ENCODE measurements around the gene RBAK.

DNA sequence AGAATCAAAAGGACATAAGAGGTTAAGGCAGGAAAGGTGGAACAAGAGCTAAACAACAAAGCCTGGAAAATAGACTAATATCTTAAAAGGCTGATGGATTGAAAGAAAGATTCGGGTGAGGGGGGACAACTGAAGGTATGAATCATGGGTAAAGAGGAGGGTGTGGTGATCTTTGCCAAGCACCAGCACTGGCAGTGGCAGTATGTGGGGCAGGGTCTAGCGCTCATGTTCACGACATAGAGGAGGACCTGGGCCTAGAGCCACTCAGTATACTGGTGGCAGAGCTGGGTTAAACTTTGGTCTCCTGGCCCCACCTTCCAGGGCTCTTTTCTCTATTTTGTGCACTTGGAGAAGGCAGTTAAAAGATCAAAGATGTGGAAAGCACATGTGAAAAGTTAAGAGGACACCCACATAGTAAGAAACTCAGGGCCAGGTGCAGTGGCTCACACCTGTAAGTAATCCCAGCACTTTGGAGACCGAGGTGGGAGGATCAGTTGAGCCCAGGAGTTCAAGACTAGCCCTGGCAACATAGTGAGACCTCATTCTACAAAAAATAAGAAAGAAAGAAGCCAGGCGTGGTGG lies 46.2 kb upstream of the RBAK start:
- TF ChIP-seq EP300 (IDR thresholded peaks at IDR 0.05) (no peak), JUNB (IDR thresholded peaks at IDR 0.05) (no peak), EHMT2 (IDR thresholded peaks at IDR 0.05; ENCODE audit: low read depth) (no peak), NR3C1 (IDR thresholded peaks at IDR 0.05) (no peak)
- TF ChIP-seq, protein P1, sequence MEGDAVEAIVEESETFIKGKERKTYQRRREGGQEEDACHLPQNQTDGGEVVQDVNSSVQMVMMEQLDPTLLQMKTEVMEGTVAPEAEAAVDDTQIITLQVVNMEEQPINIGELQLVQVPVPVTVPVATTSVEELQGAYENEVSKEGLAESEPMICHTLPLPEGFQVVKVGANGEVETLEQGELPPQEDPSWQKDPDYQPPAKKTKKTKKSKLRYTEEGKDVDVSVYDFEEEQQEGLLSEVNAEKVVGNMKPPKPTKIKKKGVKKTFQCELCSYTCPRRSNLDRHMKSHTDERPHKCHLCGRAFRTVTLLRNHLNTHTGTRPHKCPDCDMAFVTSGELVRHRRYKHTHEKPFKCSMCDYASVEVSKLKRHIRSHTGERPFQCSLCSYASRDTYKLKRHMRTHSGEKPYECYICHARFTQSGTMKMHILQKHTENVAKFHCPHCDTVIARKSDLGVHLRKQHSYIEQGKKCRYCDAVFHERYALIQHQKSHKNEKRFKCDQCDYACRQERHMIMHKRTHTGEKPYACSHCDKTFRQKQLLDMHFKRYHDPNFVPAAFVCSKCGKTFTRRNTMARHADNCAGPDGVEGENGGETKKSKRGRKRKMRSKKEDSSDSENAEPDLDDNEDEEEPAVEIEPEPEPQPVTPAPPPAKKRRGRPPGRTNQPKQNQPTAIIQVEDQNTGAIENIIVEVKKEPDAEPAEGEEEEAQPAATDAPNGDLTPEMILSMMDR (IDR thresholded peaks at IDR 0.05): no peak
- TF ChIP-seq, protein P2, sequence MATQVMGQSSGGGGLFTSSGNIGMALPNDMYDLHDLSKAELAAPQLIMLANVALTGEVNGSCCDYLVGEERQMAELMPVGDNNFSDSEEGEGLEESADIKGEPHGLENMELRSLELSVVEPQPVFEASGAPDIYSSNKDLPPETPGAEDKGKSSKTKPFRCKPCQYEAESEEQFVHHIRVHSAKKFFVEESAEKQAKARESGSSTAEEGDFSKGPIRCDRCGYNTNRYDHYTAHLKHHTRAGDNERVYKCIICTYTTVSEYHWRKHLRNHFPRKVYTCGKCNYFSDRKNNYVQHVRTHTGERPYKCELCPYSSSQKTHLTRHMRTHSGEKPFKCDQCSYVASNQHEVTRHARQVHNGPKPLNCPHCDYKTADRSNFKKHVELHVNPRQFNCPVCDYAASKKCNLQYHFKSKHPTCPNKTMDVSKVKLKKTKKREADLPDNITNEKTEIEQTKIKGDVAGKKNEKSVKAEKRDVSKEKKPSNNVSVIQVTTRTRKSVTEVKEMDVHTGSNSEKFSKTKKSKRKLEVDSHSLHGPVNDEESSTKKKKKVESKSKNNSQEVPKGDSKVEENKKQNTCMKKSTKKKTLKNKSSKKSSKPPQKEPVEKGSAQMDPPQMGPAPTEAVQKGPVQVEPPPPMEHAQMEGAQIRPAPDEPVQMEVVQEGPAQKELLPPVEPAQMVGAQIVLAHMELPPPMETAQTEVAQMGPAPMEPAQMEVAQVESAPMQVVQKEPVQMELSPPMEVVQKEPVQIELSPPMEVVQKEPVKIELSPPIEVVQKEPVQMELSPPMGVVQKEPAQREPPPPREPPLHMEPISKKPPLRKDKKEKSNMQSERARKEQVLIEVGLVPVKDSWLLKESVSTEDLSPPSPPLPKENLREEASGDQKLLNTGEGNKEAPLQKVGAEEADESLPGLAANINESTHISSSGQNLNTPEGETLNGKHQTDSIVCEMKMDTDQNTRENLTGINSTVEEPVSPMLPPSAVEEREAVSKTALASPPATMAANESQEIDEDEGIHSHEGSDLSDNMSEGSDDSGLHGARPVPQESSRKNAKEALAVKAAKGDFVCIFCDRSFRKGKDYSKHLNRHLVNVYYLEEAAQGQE (IDR thresholded peaks at IDR 0.05): no peak
